ENCODE measurements around the gene GPR26. TPM values are rescaled to one million over a fixed set of nuclear protein-coding genes. Genes with fewer than 3 reads are reported as not detected.

The GPR26 gene
- total RNA-seq, 2 donors from 2014 or later, result not detected

DNA sequence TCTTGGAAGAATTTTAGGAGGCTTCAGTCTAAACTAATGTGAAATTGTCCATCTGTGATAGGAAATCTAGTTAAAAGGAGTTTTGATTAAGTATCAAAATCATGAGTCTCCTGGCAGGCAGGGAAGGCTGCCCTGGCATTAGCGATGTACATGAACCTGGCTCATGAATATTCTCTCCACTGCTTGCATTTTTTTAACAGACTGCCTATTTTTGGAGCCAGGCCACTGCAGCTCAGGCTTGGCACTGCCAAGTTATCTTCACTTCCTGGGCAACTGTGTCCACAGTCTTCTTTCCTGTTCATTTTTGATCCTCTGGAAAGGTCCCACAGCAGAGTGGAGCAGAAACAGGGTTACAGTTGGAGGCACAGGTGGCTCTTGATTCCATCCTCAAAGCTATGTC lies 7.0 kb downstream of the GPR26 start:
- no peak for DNase-seq (ENCODE audit: low spot score)
- H3K9me3 ChIP-seq, result no peaks in the 10 kb centered on the region
- TF ChIP-seq, protein P1, sequence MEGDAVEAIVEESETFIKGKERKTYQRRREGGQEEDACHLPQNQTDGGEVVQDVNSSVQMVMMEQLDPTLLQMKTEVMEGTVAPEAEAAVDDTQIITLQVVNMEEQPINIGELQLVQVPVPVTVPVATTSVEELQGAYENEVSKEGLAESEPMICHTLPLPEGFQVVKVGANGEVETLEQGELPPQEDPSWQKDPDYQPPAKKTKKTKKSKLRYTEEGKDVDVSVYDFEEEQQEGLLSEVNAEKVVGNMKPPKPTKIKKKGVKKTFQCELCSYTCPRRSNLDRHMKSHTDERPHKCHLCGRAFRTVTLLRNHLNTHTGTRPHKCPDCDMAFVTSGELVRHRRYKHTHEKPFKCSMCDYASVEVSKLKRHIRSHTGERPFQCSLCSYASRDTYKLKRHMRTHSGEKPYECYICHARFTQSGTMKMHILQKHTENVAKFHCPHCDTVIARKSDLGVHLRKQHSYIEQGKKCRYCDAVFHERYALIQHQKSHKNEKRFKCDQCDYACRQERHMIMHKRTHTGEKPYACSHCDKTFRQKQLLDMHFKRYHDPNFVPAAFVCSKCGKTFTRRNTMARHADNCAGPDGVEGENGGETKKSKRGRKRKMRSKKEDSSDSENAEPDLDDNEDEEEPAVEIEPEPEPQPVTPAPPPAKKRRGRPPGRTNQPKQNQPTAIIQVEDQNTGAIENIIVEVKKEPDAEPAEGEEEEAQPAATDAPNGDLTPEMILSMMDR (IDR thresholded peaks at IDR 0.05), result no peak
- no peak overlapping the region for H3K4me3 ChIP-seq
- H3K4me1 ChIP-seq (ENCODE audit: control insufficient read depth in 1 of 2, low read depth in 2 of 2), result no peaks in the 10 kb centered on the region
- no peak for ATAC-seq (ENCODE audit: insufficient number of reproducible peaks, low FRiP score, low read depth)
- no peak overlapping the region for H3K27ac ChIP-seq
- no peaks in the 10 kb centered on the region for H3K27me3 ChIP-seq (replicated peaks; ENCODE audit: insufficient read depth)
- no peaks in the 10 kb centered on the region for H3K36me3 ChIP-seq

DNA sequence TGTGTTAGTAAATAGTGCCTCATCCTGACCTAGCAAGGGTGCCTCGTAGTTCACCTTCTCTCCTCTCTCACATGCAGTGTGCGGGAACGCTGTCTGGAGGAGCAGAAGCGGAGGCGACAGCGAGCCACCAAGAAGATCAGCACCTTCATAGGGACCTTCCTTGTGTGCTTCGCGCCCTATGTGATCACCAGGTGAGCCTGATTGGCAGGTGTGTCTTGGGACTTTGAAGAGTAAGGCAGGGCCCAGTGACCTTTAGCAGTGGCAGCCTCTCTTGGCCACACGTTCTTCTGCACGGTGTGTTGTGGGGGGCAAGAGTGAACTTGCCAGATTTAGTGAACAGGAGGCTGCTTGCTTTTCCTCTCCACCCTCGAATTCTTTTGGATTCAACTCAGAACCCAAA lies 8.6 kb downstream of the GPR26 start:
- Histone ChIP-seq H3K27me3 (replicated peaks; ENCODE audit: insufficient read depth) (no peaks in the 10 kb centered on the region), H3K9me3 (no peaks in the 10 kb centered on the region), H3K36me3 (no peaks in the 10 kb centered on the region), H3K4me3 (no peak overlapping the region), H3K27ac (no peak overlapping the region), H3K4me1 (ENCODE audit: control insufficient read depth in 1 of 2, low read depth in 2 of 2) (no peaks in the 10 kb centered on the region)
- ATAC-seq (ENCODE audit: insufficient number of reproducible peaks, low FRiP score, low read depth), result no peak
- TF ChIP-seq, protein P1 (IDR thresholded peaks at IDR 0.05), result no peak
- no peak for DNase-seq (ENCODE audit: low spot score)

DNA sequence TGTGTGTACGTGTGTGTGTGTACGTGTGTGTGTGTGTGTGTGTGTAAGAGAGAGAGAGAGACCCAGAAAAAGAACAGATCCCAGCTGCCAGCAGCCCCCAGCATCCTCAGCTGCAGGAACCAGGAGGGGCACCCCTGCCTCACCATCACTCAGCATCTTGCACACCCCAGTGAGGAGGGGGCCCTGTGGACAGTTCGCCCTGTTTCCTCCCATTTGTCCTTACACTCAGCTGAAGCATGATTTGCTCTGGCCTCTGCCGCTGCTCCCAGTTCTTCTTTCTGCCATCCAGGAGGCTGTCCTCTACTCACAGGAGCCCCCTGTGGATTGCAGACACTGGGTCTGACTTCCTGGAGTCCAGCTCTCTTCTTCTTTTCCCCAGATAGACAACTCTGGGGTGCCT lies 9.7 kb downstream of the GPR26 start:
- no peak for DNase-seq (ENCODE audit: low spot score)

DNA sequence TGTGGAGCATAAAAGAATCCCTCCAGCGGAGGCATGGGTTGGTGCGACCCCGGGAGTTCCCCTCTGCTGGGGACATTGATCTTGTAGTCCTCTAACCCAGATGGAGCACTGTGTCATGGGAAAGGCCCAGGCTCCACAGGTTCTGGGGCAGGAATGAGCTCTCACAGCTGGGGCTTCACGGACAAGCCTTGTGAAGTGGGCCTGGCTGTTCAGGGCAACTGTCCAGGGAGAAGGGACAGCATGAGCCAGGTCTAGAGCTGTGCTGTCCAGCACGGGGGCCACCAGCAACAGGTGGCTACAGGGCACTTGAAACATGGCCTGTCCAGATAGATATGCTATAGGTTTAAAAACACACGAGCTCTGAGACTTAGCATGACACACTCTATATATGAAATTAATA lies 11.4 kb downstream of the GPR26 start:
- Histone ChIP-seq H3K36me3 (no peaks in the 10 kb centered on the region), H3K4me3 (no peak overlapping the region), H3K27ac (no peak overlapping the region), H3K27me3 (replicated peaks; ENCODE audit: insufficient read depth) (no peaks in the 10 kb centered on the region), H3K9me3 (no peaks in the 10 kb centered on the region), H3K4me1 (ENCODE audit: control insufficient read depth in 1 of 2, low read depth in 2 of 2) (no peaks in the 10 kb centered on the region)
- TF ChIP-seq, protein P1 (IDR thresholded peaks at IDR 0.05), result no peak
- DNase-seq (ENCODE audit: low spot score), result no peak
- no peak for ATAC-seq (ENCODE audit: insufficient number of reproducible peaks, low FRiP score, low read depth)

More for the DNA sequence above, 9.7 kb downstream of the GPR26 start:
- Histone ChIP-seq H3K9me3 (no peaks in the 10 kb centered on the region), H3K27ac (no peak overlapping the region), H3K27me3 (replicated peaks; ENCODE audit: insufficient read depth) (no peaks in the 10 kb centered on the region), H3K4me3 (no peak overlapping the region), H3K36me3 (no peaks in the 10 kb centered on the region), H3K4me1 (ENCODE audit: control insufficient read depth in 1 of 2, low read depth in 2 of 2) (no peaks in the 10 kb centered on the region)
- no peak for ATAC-seq (ENCODE audit: insufficient number of reproducible peaks, low FRiP score, low read depth)
- TF ChIP-seq, protein P1 (IDR thresholded peaks at IDR 0.05), result no peak

DNA sequence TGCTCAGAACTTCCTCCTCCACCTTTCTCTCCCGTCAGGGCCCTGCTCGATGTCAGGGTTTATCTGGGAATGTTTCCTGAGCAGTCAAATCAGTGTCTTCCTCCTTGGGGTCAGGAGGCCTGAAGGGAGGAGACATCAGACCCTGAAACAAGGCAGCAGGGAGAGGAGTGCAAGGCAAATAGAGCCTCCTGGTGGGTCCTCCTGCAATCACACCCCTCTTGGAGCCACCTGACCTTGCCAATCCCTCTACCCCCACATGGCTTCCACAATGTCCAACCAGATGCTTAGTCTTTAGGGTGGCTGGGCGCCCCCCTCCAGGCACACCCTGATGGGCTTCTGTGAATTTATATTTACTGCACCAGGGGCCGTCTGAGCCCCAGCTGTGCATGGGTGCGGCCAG lies 12.2 kb downstream of the GPR26 start:
- Histone ChIP-seq H3K27ac (no peak overlapping the region), H3K27me3 (replicated peaks; ENCODE audit: insufficient read depth) (no peaks in the 10 kb centered on the region), H3K9me3 (no peaks in the 10 kb centered on the region), H3K4me1 (ENCODE audit: control insufficient read depth in 1 of 2, low read depth in 2 of 2) (no peaks in the 10 kb centered on the region), H3K36me3 (no peaks in the 10 kb centered on the region), H3K4me3 (no peak overlapping the region)
- ATAC-seq (ENCODE audit: insufficient number of reproducible peaks, low FRiP score, low read depth) (no peak), DNase-seq (ENCODE audit: low spot score) (no peak)
- TF ChIP-seq, protein P1 (IDR thresholded peaks at IDR 0.05), result no peak
